ENCODE measurements around the gene KCNMB2. TPM values are rescaled to one million over a fixed set of nuclear protein-coding genes. Genes with fewer than 3 reads are reported as not detected.

KCNMB2 gene
- polyA plus RNA-seq, 1 experiment: not detected

DNA sequence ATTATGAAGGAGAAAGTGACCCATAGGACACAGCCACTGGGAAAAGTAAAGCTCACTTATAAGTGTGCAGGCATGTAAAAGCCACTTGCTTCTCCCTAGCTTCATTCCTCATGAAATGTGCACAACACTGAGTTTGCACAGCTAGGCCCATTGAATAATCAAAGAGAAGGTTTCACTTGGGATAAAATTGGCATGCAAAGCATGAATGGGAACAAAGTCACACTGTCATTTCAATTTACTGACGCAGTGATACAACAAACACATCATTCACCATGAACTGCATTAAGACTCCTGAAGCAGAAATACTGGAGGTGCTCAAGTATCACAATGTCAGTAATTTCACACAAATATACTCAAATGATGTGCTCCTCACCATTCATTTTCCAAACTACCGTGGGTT is 61.1 kb downstream of the KCNMB2 start:
- no peak overlapping the region for H3K4me3 ChIP-seq (ENCODE audit: low read depth, low read length)
- CTCF ChIA-PET: interaction anchor here (1.0 kb wide), 1 partner anchor 59 kb away, joined by 3 read pairs; no protein-coding TSS in a partner anchor
- no peak for DNase-seq (ENCODE audit: low read depth)
- no peaks in the 10 kb centered on the region for H3K36me3 ChIP-seq (ENCODE audit: control insufficient read depth, insufficient read depth, low read length)
- POLR2A ChIA-PET: no interaction called here
- H3K27me3 ChIP-seq (ENCODE audit: control insufficient read depth, insufficient read depth, low read length): no peaks in the 10 kb centered on the region; the same call in 1 of the 2 replicates
- TF ChIP-seq, protein P1, sequence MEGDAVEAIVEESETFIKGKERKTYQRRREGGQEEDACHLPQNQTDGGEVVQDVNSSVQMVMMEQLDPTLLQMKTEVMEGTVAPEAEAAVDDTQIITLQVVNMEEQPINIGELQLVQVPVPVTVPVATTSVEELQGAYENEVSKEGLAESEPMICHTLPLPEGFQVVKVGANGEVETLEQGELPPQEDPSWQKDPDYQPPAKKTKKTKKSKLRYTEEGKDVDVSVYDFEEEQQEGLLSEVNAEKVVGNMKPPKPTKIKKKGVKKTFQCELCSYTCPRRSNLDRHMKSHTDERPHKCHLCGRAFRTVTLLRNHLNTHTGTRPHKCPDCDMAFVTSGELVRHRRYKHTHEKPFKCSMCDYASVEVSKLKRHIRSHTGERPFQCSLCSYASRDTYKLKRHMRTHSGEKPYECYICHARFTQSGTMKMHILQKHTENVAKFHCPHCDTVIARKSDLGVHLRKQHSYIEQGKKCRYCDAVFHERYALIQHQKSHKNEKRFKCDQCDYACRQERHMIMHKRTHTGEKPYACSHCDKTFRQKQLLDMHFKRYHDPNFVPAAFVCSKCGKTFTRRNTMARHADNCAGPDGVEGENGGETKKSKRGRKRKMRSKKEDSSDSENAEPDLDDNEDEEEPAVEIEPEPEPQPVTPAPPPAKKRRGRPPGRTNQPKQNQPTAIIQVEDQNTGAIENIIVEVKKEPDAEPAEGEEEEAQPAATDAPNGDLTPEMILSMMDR (IDR thresholded peaks at IDR 0.05; ENCODE audit: insufficient read depth, low read depth, low read length): no peak

DNA sequence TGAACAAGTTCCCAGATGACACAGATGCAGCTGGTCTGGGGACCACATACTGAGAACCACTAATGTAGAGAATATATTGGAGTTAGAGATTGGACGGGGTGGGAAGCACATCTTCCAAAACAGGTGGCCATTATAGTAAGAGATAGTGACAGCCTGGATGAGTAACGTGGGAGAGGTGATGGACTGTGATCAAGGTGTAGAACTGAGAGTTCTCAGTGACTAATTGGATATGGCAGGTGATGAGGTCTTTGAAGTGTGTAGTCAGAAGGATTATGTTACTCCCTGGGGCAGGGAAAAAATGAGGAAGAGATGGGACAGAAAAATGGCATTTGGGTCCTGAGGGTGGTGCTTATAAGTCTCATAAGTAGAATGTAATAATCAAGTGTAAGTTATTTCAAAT is 66.6 kb downstream of the KCNMB2 start:
- ChIA-PET POLR2A (no interaction called here), CTCF (no interaction called here)
- TF ChIP-seq, protein P1 (IDR thresholded peaks at IDR 0.05; ENCODE audit: insufficient read depth, low read depth, low read length): no peak
- H3K27me3 ChIP-seq (ENCODE audit: control insufficient read depth, insufficient read depth, low read length): no peaks in the 10 kb centered on the region; the same call in 1 of the 2 replicates
- no peak overlapping the region for H3K4me3 ChIP-seq (ENCODE audit: low read depth, low read length)
- no peak for DNase-seq (ENCODE audit: low read depth)
- H3K36me3 ChIP-seq (ENCODE audit: control insufficient read depth, insufficient read depth, low read length): no peaks in the 10 kb centered on the region

DNA sequence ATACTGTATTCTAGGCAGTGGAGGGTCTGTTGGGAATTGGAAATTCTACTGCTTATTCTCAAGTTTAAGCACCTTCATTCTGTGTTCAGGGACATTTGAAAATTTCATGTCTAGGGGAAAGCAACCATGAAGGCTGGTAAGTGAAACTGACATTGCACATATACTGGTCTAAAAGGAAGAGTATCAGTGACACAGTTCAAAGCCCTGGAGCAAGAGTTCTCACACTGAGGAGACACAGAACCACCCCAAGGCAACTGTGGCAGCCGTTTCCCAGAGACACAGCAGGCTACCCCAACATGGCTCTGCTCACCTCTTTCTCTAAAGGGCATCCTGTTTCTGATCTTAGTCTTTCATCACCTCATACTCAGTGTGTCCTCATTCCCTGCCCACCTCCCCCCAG is 67.5 kb downstream of the KCNMB2 start:
- CTCF ChIA-PET: no interaction called here
- H3K4me3 ChIP-seq (ENCODE audit: low read depth, low read length): no peak overlapping the region
- no peak for DNase-seq (ENCODE audit: low read depth)
- TF ChIP-seq, protein P1 (IDR thresholded peaks at IDR 0.05; ENCODE audit: insufficient read depth, low read depth, low read length): no peak
- H3K36me3 ChIP-seq (ENCODE audit: control insufficient read depth, insufficient read depth, low read length): no peaks in the 10 kb centered on the region
- no peaks in the 10 kb centered on the region for H3K27me3 ChIP-seq (ENCODE audit: control insufficient read depth, insufficient read depth, low read length)
- POLR2A ChIA-PET: no interaction called here

DNA sequence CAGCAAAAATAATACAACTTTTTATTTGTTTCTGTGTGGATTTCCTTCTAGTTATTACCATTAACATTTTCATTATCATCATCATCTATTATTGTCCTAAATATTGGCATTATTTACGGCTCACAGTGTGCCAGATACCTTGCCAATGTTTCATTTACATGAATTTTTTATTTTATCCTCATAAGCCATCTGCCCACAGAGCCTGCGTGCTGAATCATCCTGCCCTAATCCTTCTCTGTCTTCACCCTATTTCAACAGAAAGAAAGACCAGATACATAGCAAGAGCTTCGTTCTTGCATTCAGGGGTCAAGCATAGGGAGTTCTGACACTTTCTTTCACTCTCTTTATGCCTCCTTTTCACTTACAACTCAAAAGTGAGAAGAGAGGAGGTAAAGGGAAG is 82.0 kb downstream of the KCNMB2 start:
- ChIA-PET POLR2A (no interaction called here), CTCF (interaction anchor here (0.6 kb wide), 1 partner anchor 179 kb away, joined by 3 read pairs; no protein-coding TSS in a partner anchor)
- TF ChIP-seq, protein P1 (IDR thresholded peaks at IDR 0.05; ENCODE audit: insufficient read depth, low read depth, low read length): no peak
- Histone ChIP-seq H3K4me3 (ENCODE audit: low read depth, low read length) (no peak overlapping the region), H3K36me3 (ENCODE audit: control insufficient read depth, insufficient read depth, low read length) (no peaks in the 10 kb centered on the region), H3K27me3 (ENCODE audit: control insufficient read depth, insufficient read depth, low read length) (no peaks in the 10 kb centered on the region)
- DNase-seq (ENCODE audit: low read depth): no peak

DNA sequence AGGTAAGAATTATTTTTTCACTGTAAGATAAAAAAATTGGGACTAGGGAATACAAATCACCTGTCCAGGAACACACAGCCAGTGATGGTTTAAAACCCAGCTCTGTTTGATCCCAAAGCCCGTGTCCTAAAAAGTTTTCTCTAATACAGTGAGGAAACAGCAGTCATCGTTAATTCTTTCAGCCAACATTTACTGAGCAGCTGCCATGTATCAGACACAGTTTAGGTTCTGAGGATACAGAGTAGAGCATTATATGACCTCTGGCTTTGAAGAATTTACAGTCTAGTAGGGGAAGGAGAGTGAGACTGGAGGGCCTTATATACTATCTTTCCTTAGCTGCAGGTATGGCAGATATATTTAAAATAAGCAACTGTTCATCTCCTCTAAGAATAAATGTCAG is 82.7 kb downstream of the KCNMB2 start:
- H3K27me3 ChIP-seq (ENCODE audit: control insufficient read depth, insufficient read depth, low read length): no peaks in the 10 kb centered on the region
- H3K4me3 ChIP-seq (ENCODE audit: low read depth, low read length): no peak overlapping the region
- no peak for DNase-seq (ENCODE audit: low read depth)
- CTCF ChIA-PET: interaction anchor here (0.6 kb wide), 1 partner anchor 179 kb away, joined by 3 read pairs; no protein-coding TSS in a partner anchor
- POLR2A ChIA-PET: no interaction called here
- TF ChIP-seq, protein P1 (IDR thresholded peaks at IDR 0.05; ENCODE audit: insufficient read depth, low read depth, low read length): no peak
- H3K36me3 ChIP-seq (ENCODE audit: control insufficient read depth, insufficient read depth, low read length): no peaks in the 10 kb centered on the region
